Measurements from ENCODE around the gene GLT6D1.

DNA sequence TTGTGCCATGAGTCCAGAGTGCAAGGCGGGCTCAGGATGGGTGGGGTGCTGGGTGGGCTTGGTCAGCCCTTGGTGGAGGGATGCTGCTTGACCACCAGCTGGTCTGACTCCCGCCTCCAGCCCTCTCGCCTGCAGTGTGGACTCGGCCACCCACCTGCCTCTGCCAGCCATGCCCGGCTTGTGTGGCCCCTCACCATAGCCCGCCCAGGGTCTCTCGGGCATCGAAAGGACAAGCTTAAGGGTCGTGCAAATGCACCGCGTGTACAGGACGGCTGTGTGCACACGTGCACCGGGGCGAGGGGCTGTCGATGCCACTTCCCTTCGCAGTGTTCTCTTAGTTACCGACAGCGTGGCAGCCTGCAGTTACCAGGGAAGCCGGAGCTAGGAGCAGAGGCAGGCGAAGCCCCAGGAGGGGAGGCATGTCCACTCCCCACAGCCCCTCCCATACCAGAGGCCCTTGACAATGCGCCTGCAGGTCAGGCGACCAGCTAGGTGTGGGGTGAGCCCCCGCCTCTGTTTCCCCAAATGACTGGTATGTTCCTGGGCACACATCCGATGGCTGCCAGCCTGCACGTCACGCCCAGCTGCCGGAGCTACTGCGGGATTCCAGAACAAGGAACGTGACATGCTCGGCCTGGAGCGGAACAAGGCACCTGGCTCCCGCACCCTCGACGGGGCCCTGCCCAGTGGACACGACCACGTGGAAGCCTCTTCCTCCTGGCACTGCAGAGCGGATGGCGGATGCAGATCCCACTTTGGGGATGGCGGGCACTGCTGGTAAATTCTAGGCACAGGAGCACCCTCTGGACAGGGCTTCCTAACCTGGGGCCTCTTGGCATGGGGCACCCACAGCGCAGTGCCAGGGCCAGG is 31.6 kb upstream of the GLT6D1 start:
- TF ChIP-seq, protein P1, sequence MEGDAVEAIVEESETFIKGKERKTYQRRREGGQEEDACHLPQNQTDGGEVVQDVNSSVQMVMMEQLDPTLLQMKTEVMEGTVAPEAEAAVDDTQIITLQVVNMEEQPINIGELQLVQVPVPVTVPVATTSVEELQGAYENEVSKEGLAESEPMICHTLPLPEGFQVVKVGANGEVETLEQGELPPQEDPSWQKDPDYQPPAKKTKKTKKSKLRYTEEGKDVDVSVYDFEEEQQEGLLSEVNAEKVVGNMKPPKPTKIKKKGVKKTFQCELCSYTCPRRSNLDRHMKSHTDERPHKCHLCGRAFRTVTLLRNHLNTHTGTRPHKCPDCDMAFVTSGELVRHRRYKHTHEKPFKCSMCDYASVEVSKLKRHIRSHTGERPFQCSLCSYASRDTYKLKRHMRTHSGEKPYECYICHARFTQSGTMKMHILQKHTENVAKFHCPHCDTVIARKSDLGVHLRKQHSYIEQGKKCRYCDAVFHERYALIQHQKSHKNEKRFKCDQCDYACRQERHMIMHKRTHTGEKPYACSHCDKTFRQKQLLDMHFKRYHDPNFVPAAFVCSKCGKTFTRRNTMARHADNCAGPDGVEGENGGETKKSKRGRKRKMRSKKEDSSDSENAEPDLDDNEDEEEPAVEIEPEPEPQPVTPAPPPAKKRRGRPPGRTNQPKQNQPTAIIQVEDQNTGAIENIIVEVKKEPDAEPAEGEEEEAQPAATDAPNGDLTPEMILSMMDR (conservative IDR thresholded peaks at IDR 0.05; ENCODE audit: low read length): no peak
- TF ChIP-seq EZH2phosphoT487 (IDR thresholded peaks at IDR 0.05; ENCODE audit: borderline replicate concordance, low read depth, low read length): no peak

Data from OCI-LY7 (cell line).